ENCODE measurements around the gene IQSEC1.

IQSEC1 gene

GRCh38 chr3:12935861-12936830 lies 137.1 kb downstream of the IQSEC1 start:
- H3K4me3 ChIP-seq (ENCODE audit: control insufficient read depth, low read depth, low read length) = no peak overlapping the region
- no peak for DNase-seq (ENCODE audit: low read depth)
- no peak for TF ChIP-seq CTCF (conservative IDR thresholded peaks at IDR 0.05; ENCODE audit: control insufficient read depth, insufficient read depth, low read depth, low read length)

GRCh38 chr3:12935023-12935860 lies 138.0 kb downstream of the IQSEC1 start:
- DNase-seq (ENCODE audit: low read depth) = no peak
- no peak overlapping the region for H3K4me3 ChIP-seq (ENCODE audit: control insufficient read depth, low read depth, low read length)
- TF ChIP-seq CTCF (conservative IDR thresholded peaks at IDR 0.05; ENCODE audit: control insufficient read depth, insufficient read depth, low read depth, low read length) = no peak

- no peak overlapping the region for H3K4me3 ChIP-seq (ENCODE audit: control insufficient read depth, low read depth, low read length)
- TF ChIP-seq CTCF (conservative IDR thresholded peaks at IDR 0.05; ENCODE audit: control insufficient read depth, insufficient read depth, low read depth, low read length) = no peak
- peak; percentile 19 for DNase-seq (ENCODE audit: low read depth)
Measured at GRCh38 chr3:12934431-12934830, 138.8 kb downstream of the IQSEC1 start.

GRCh38 chr3:12933901-12934300 lies 139.3 kb downstream of the IQSEC1 start:
- H3K4me3 ChIP-seq (ENCODE audit: control insufficient read depth, low read depth, low read length) = no peak overlapping the region
- no peak for DNase-seq (ENCODE audit: low read depth)
- TF ChIP-seq CTCF (conservative IDR thresholded peaks at IDR 0.05; ENCODE audit: control insufficient read depth, insufficient read depth, low read depth, low read length) = no peak

GRCh38 chr3:12932754-12933153 lies 140.5 kb downstream of the IQSEC1 start:
- no peak for DNase-seq (ENCODE audit: low read depth)
- no peak overlapping the region for H3K4me3 ChIP-seq (ENCODE audit: control insufficient read depth, low read depth, low read length)
- TF ChIP-seq CTCF (conservative IDR thresholded peaks at IDR 0.05; ENCODE audit: control insufficient read depth, insufficient read depth, low read depth, low read length) = no peak

DNA sequence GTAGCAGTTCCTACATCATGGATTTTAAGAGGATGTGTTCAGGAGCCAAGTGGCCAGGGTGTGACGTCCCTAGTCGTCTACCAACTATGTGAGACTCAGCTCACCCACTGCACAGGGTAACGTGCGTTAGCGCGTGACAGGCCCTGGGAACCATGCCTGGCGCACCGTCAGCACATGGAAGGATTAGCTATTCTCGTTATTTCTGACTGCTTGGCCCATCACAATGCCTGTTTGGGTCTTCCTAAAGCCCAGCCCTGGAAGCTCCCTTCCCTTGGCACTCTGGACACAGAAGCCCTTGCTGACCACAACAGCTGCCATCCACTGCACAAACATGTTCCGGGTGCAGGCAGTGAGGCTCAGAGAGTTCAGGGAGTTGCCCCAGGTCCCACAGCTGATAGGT lies 140.9 kb downstream of the IQSEC1 start:
- no peak for TF ChIP-seq CTCF (conservative IDR thresholded peaks at IDR 0.05; ENCODE audit: control insufficient read depth, insufficient read depth, low read depth, low read length)
- H3K4me3 ChIP-seq (ENCODE audit: control insufficient read depth, low read depth, low read length) = no peak overlapping the region

More for the DNA sequence above, 140.9 kb downstream of the IQSEC1 start:
- DNase-seq (ENCODE audit: low read depth) = no peak

Data from fibroblast of mammary gland (primary cell).